ENCODE results near the gene SLC22A23. TPM values are rescaled to one million over a fixed set of nuclear protein-coding genes. Genes with fewer than 3 reads are reported as not detected.

SLC22A23 gene
- 12.5 and 14.6 TPM in 2 replicates for total RNA-seq
- long read RNA-seq, partial matches to known transcripts, result 0 of 6 reads
- long read RNA-seq, other reads (novel, unspliced or antisense), result 6 of 6 reads

GRCh38 chr6:3456898-3457709 is at the start of gene SLC22A23:
Gene SLC22A23, minus strand, starts transcription at chr6:3457050. Its CDS starts 491 bp downstream, at chr6:3456559.
- DNase-seq (ENCODE audit: low read depth, low spot score), result peak; percentile 65
- H3K9me3 Mint-ChIP-seq, result peaks cover 2% of the 10 kb centered on the region
- peak within 1 kb of the TSS; percentile 91 for H3K4me3 Mint-ChIP-seq
- TF ChIP-seq CTCF (conservative IDR thresholded peaks at IDR 0.05), result peak; percentile 78
- H3K27me3 Mint-ChIP-seq (ENCODE audit: low read depth), result peaks cover 5% of the 10 kb centered on the region
- H3K4me1 Mint-ChIP-seq, result peaks cover 29% of the 10 kb centered on the region
- H3K27ac Mint-ChIP-seq (ENCODE audit: unreplicated experiment), result peak within 1 kb of the TSS; percentile 0
- H3K36me3 Mint-ChIP-seq (ENCODE audit: low read depth), result no peaks in the 10 kb centered on the region

GRCh38 chr6:3506200-3506599 is 49.4 kb upstream of the SLC22A23 start:
- no peak for DNase-seq (ENCODE audit: low read depth, low spot score)
- H3K4me3 Mint-ChIP-seq, result no peak overlapping the region
- peaks cover 21% of the 10 kb centered on the region for H3K4me1 Mint-ChIP-seq
- H3K36me3 Mint-ChIP-seq (ENCODE audit: low read depth), result no peaks in the 10 kb centered on the region
- H3K27ac Mint-ChIP-seq (ENCODE audit: unreplicated experiment), result no peak overlapping the region
- TF ChIP-seq CTCF (conservative IDR thresholded peaks at IDR 0.05), result no peak
- H3K9me3 Mint-ChIP-seq, result peaks cover 4% of the 10 kb centered on the region
- H3K27me3 Mint-ChIP-seq (ENCODE audit: low read depth), result no peaks in the 10 kb centered on the region

GRCh38 chr6:3504938-3505805 is 48.3 kb upstream of the SLC22A23 start:
- Mint-ChIP-seq H3K27me3 (ENCODE audit: low read depth) (no peaks in the 10 kb centered on the region), H3K9me3 (peaks cover 4% of the 10 kb centered on the region), H3K4me1 (peaks cover 15% of the 10 kb centered on the region), H3K27ac (ENCODE audit: unreplicated experiment) (no peak overlapping the region), H3K36me3 (ENCODE audit: low read depth) (no peaks in the 10 kb centered on the region), H3K4me3 (no peak overlapping the region)
- TF ChIP-seq CTCF (conservative IDR thresholded peaks at IDR 0.05), result no peak
- no peak for DNase-seq (ENCODE audit: low read depth, low spot score)

GRCh38 chr6:3504354-3504753 is 47.5 kb upstream of the SLC22A23 start:
- H3K27ac Mint-ChIP-seq (ENCODE audit: unreplicated experiment), result no peak overlapping the region
- no peak overlapping the region for H3K4me3 Mint-ChIP-seq
- H3K36me3 Mint-ChIP-seq (ENCODE audit: low read depth), result no peaks in the 10 kb centered on the region
- DNase-seq (ENCODE audit: low read depth, low spot score), result no peak
- no peak for TF ChIP-seq CTCF (conservative IDR thresholded peaks at IDR 0.05)
- H3K4me1 Mint-ChIP-seq, result peaks cover 15% of the 10 kb centered on the region
- H3K27me3 Mint-ChIP-seq (ENCODE audit: low read depth), result no peaks in the 10 kb centered on the region
- peaks cover 4% of the 10 kb centered on the region for H3K9me3 Mint-ChIP-seq

GRCh38 chr6:3501826-3502500 is 45.1 kb upstream of the SLC22A23 start:
- Mint-ChIP-seq H3K27ac (ENCODE audit: unreplicated experiment) (peak overlapping the region; percentile 37), H3K4me3 (no peak overlapping the region), H3K9me3 (peaks cover 4% of the 10 kb centered on the region), H3K36me3 (ENCODE audit: low read depth) (no peaks in the 10 kb centered on the region), H3K4me1 (peaks cover 15% of the 10 kb centered on the region), H3K27me3 (ENCODE audit: low read depth) (no peaks in the 10 kb centered on the region)
- no peak for DNase-seq (ENCODE audit: low read depth, low spot score)
- TF ChIP-seq CTCF (conservative IDR thresholded peaks at IDR 0.05), result no peak
